Measurements from ENCODE around the gene KBTBD12.
"Not testable (repeated sequence)": the region's sequence is repeated elsewhere in the genome, so short reads cannot be mapped to it uniquely, and the experiment has no call there.

KBTBD12 gene

GRCh38 chr3:127915115-127915936 lies at the start of gene KBTBD12:
TSS of gene KBTBD12 (plus strand) at chr3:127915232. CDS start at chr3:127923062, 7,830 bp downstream.
- FAIRE-seq: no peak

GRCh38 chr3:127865941-127866340 lies 49.1 kb upstream of the KBTBD12 start:
- no peak for FAIRE-seq

GRCh38 chr3:127867412-127867811 lies 47.6 kb upstream of the KBTBD12 start:
- FAIRE-seq: no peak

GRCh38 chr3:127867986-127868385 lies 47.0 kb upstream of the KBTBD12 start:
- FAIRE-seq: no peak

- FAIRE-seq: no peak
Observed at GRCh38 chr3:127870156-127870555, 44.9 kb upstream of the KBTBD12 start.

- not testable (repeated sequence) for FAIRE-seq
Observed at GRCh38 chr3:127874097-127874496, 40.9 kb upstream of the KBTBD12 start.

- no peak for FAIRE-seq
Observed at GRCh38 chr3:127881586-127881985, 33.4 kb upstream of the KBTBD12 start.

- FAIRE-seq: no peak
Observed at GRCh38 chr3:127884041-127884440, 31.0 kb upstream of the KBTBD12 start.

- no peak for FAIRE-seq
Observed at GRCh38 chr3:127886231-127886955, 28.6 kb upstream of the KBTBD12 start.

- FAIRE-seq: no peak
Observed at GRCh38 chr3:127886956-127887231, 28.1 kb upstream of the KBTBD12 start.

- no peak for FAIRE-seq
Observed at GRCh38 chr3:127887321-127887720, 27.7 kb upstream of the KBTBD12 start.

GRCh38 chr3:127888156-127888555 lies 26.9 kb upstream of the KBTBD12 start:
- FAIRE-seq: no peak

- no peak for FAIRE-seq
Observed at GRCh38 chr3:127888564-127889107, 26.4 kb upstream of the KBTBD12 start.

- FAIRE-seq: no peak
Observed at GRCh38 chr3:127889461-127889863, 25.6 kb upstream of the KBTBD12 start.

GRCh38 chr3:127889976-127890650 lies 24.9 kb upstream of the KBTBD12 start:
- FAIRE-seq: no peak

GRCh38 chr3:127890651-127891290 lies 24.3 kb upstream of the KBTBD12 start:
- FAIRE-seq: not testable (repeated sequence)

GRCh38 chr3:127894481-127894880 lies 20.6 kb upstream of the KBTBD12 start:
- FAIRE-seq: no peak

- FAIRE-seq: no peak
Observed at GRCh38 chr3:127899200-127899599, 15.8 kb upstream of the KBTBD12 start.

GRCh38 chr3:127899766-127900165 lies 15.3 kb upstream of the KBTBD12 start:
- no peak for FAIRE-seq

GRCh38 chr3:127900536-127900935 lies 14.5 kb upstream of the KBTBD12 start:
- no peak for FAIRE-seq

- FAIRE-seq: no peak
Observed at GRCh38 chr3:127902486-127902885, 12.5 kb upstream of the KBTBD12 start.

- no peak for FAIRE-seq
Observed at GRCh38 chr3:127903611-127904375, 11.2 kb upstream of the KBTBD12 start.
